Activated T-cell treated with anti-CD3 and anti-CD28 coated beads, Interleukin-2, amount 50 U/mL, for 4 hours (primary cell): ENCODE data around the gene CHD2. TPM values are rescaled to one million over a fixed set of nuclear protein-coding genes. Genes with fewer than 3 reads are reported as not detected.
A peak's percentile ranks its signal among the peaks of the same experiment; 100 is the strongest.

Experiments used
- ATAC-seq, 2 donors: fragments of 200-7000 bp; cut with Tn5 transposase; one replicate each; pipeline ENCODE4 v1.10.0; 2021
- DNase-seq: peaks from one replicate; pipeline ENCODE4 v3.0.0-alpha.2; 2020
- H3K27me3 Mint-ChIP-seq: one replicate; pipeline ENCODE4 v1.8.0; 2021; ENCODE audit warnings: low read depth, mixed read lengths
- H3K36me3 Mint-ChIP-seq: one replicate; pipeline ENCODE4 v1.8.0; 2022; ENCODE audit warnings: mixed read lengths; ENCODE audit not compliant: insufficient read depth
- H3K4me1 Mint-ChIP-seq: one replicate; pipeline ENCODE4 v1.8.0; 2021; ENCODE audit warnings: low read depth, mixed read lengths
- H3K4me3 Mint-ChIP-seq: one replicate; pipeline ENCODE4 v1.8.0; 2021; ENCODE audit warnings: mild to moderate bottlenecking, moderate library complexity, mixed read lengths
- H3K9me3 Mint-ChIP-seq: one replicate; pipeline ENCODE4 v1.8.0; 2021; ENCODE audit warnings: mixed read lengths
- total RNA-seq, 3 donors: library from RNA; stranded (reverse); gene quantifications; one replicate each; pipeline ENCODE4 v1.2.1, GENCODE V29; 2021

The CHD2 gene
- total RNA-seq, 3 donors from 2014 or later = 58.0 to 67.7 (median 59.7) TPM

GRCh38 chr15:92959219-92959618 is 59.1 kb downstream of the CHD2 start:
- H3K36me3 Mint-ChIP-seq = peaks cover 68% of the 10 kb centered on the region
- H3K4me1 Mint-ChIP-seq = peaks cover 55% of the 10 kb centered on the region
- peaks cover 4% of the 10 kb centered on the region for H3K9me3 Mint-ChIP-seq
- ATAC-seq (no peak), DNase-seq (no peak)
- H3K27me3 Mint-ChIP-seq = no peaks in the 10 kb centered on the region
- H3K4me3 Mint-ChIP-seq = no peak overlapping the region

- DNase-seq (no peak), ATAC-seq (no peak)
- Mint-ChIP-seq H3K4me3 (no peak overlapping the region), H3K9me3 (peaks cover 4% of the 10 kb centered on the region), H3K36me3 (peaks cover 60% of the 10 kb centered on the region), H3K4me1 (peaks cover 52% of the 10 kb centered on the region), H3K27me3 (no peaks in the 10 kb centered on the region)
These were observed 61.0 kb downstream of the CHD2 start for GRCh38 chr15:92960996-92961681.

GRCh38 chr15:92962914-92963313 is 62.8 kb downstream of the CHD2 start:
- no peak for ATAC-seq
- Mint-ChIP-seq H3K4me3 (no peak overlapping the region), H3K36me3 (peaks cover 53% of the 10 kb centered on the region), H3K27me3 (no peaks in the 10 kb centered on the region), H3K4me1 (peaks cover 39% of the 10 kb centered on the region), H3K9me3 (peaks cover 2% of the 10 kb centered on the region)
- no peak for DNase-seq

- Mint-ChIP-seq H3K36me3 (peaks cover 52% of the 10 kb centered on the region), H3K4me3 (no peak overlapping the region), H3K9me3 (no peaks in the 10 kb centered on the region), H3K4me1 (peaks cover 33% of the 10 kb centered on the region), H3K27me3 (no peaks in the 10 kb centered on the region)
- ATAC-seq (no peak), DNase-seq (no peak)
These were observed 63.7 kb downstream of the CHD2 start for GRCh38 chr15:92963794-92964193.

GRCh38 chr15:92968926-92969651 is 69.0 kb downstream of the CHD2 start:
- no peaks in the 10 kb centered on the region for H3K9me3 Mint-ChIP-seq
- H3K27me3 Mint-ChIP-seq = no peaks in the 10 kb centered on the region
- H3K36me3 Mint-ChIP-seq = peaks cover 56% of the 10 kb centered on the region
- H3K4me3 Mint-ChIP-seq = no peak overlapping the region
- ATAC-seq (no peak), DNase-seq (no peak)
- H3K4me1 Mint-ChIP-seq = peaks cover 30% of the 10 kb centered on the region

- Mint-ChIP-seq H3K36me3 (peaks cover 56% of the 10 kb centered on the region), H3K27me3 (no peaks in the 10 kb centered on the region), H3K9me3 (no peaks in the 10 kb centered on the region), H3K4me3 (no peak overlapping the region), H3K4me1 (peaks cover 30% of the 10 kb centered on the region)
- DNase-seq = no peak
- no peak for ATAC-seq
These were observed 70.5 kb downstream of the CHD2 start for GRCh38 chr15:92970656-92971055.

- no peak for DNase-seq
- no peak for ATAC-seq
- H3K4me1 Mint-ChIP-seq = peaks cover 30% of the 10 kb centered on the region
- no peak overlapping the region for H3K4me3 Mint-ChIP-seq
- no peaks in the 10 kb centered on the region for H3K9me3 Mint-ChIP-seq
- H3K27me3 Mint-ChIP-seq = no peaks in the 10 kb centered on the region
- H3K36me3 Mint-ChIP-seq = peaks cover 61% of the 10 kb centered on the region
These were observed 71.0 kb downstream of the CHD2 start for GRCh38 chr15:92971081-92971480.

GRCh38 chr15:92971713-92972112 is 71.6 kb downstream of the CHD2 start:
- H3K4me3 Mint-ChIP-seq = no peak overlapping the region
- H3K4me1 Mint-ChIP-seq = peaks cover 30% of the 10 kb centered on the region
- no peaks in the 10 kb centered on the region for H3K27me3 Mint-ChIP-seq
- ATAC-seq (no peak), DNase-seq (no peak)
- peaks cover 63% of the 10 kb centered on the region for H3K36me3 Mint-ChIP-seq
- no peaks in the 10 kb centered on the region for H3K9me3 Mint-ChIP-seq

GRCh38 chr15:92974183-92974915 is 74.2 kb downstream of the CHD2 start:
- Mint-ChIP-seq H3K4me3 (no peak overlapping the region), H3K4me1 (peaks cover 23% of the 10 kb centered on the region), H3K9me3 (no peaks in the 10 kb centered on the region), H3K27me3 (no peaks in the 10 kb centered on the region), H3K36me3 (peaks cover 62% of the 10 kb centered on the region)
- DNase-seq = no peak
- no peak for ATAC-seq

- DNase-seq (no peak), ATAC-seq (no peak)
- Mint-ChIP-seq H3K36me3 (peaks cover 39% of the 10 kb centered on the region), H3K4me1 (peaks cover 4% of the 10 kb centered on the region), H3K4me3 (no peak overlapping the region), H3K9me3 (no peaks in the 10 kb centered on the region), H3K27me3 (no peaks in the 10 kb centered on the region)
These were observed 79.0 kb downstream of the CHD2 start for GRCh38 chr15:92979011-92979701.

- Mint-ChIP-seq H3K4me1 (peaks cover 5% of the 10 kb centered on the region), H3K27me3 (no peaks in the 10 kb centered on the region), H3K4me3 (no peak overlapping the region), H3K36me3 (peaks cover 33% of the 10 kb centered on the region), H3K9me3 (no peaks in the 10 kb centered on the region)
- ATAC-seq = peak; percentile 89
- DNase-seq = no peak
These were observed 81.2 kb downstream of the CHD2 start for GRCh38 chr15:92981333-92981732.

- Mint-ChIP-seq H3K4me3 (no peak overlapping the region), H3K27me3 (no peaks in the 10 kb centered on the region), H3K4me1 (peaks cover 7% of the 10 kb centered on the region), H3K36me3 (peaks cover 32% of the 10 kb centered on the region), H3K9me3 (no peaks in the 10 kb centered on the region)
- ATAC-seq (no peak), DNase-seq (no peak)
These were observed 84.0 kb downstream of the CHD2 start for GRCh38 chr15:92984161-92984560.

GRCh38 chr15:92989470-92989869 is 89.3 kb downstream of the CHD2 start:
- DNase-seq (no peak), ATAC-seq (no peak)
- Mint-ChIP-seq H3K4me3 (no peak overlapping the region), H3K4me1 (peaks cover 8% of the 10 kb centered on the region), H3K27me3 (no peaks in the 10 kb centered on the region), H3K9me3 (no peaks in the 10 kb centered on the region), H3K36me3 (peaks cover 45% of the 10 kb centered on the region)

GRCh38 chr15:92990031-92990430 is 89.9 kb downstream of the CHD2 start:
- H3K4me3 Mint-ChIP-seq = no peak overlapping the region
- DNase-seq (no peak), ATAC-seq (no peak)

More at GRCh38 chr15:92990031-92990430, 89.9 kb downstream of the CHD2 start:
- H3K9me3 Mint-ChIP-seq = no peaks in the 10 kb centered on the region
- peaks cover 48% of the 10 kb centered on the region for H3K36me3 Mint-ChIP-seq
- peaks cover 10% of the 10 kb centered on the region for H3K4me1 Mint-ChIP-seq
- H3K27me3 Mint-ChIP-seq = no peaks in the 10 kb centered on the region
